Measurements from ENCODE around the gene CCDC136.

Gene CCDC136

DNA sequence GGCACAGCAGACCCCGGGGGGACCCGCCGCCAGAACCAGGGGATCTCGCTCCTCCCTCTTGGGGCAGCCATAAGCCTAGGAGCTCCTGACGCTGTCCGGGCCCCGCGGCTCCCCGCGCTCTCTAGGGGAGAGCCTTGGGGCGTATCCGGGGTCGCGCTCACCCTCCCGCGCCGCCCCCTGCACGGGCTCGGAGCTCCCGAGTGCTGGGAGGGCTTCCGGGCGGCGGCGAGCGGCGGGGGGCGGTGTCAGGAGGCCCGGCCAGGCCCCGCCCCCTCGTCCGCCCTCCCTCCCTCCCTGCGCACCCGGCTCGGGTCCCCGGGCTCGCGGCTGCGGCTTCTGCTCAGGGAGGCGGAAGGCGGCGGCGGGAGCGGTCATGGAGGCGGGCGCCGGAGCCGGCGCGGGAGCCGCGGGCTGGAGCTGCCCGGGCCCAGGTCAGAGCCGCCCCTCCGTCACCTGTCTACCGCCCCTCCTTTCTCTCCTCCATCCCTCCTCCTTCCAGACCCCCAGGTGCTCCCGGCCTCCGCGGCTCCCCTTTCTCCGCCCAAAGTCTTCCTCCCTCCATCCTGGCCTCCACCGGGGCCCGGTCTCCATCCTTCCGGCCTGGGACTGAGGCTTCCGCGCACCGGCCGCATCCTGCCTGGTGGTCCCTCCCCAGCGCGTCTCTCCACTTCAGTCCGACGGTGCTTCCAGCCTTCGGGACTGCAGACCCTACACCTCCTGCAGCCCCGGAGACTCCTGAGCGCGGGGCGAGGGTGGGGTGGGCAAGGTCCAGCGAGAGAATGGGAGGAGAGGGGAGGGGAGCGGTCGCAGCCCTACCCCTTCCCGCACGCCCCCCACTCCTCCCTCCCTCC is at the start of gene CCDC136:
CCDC136 (plus strand) TSS at position 848 of the 851 bp plus-strand sequence. CDS start 444 bp downstream, outside the sequence.
- peak; percentile 68 to 72 for DNase-seq (ENCODE audit: low read depth in 2 of 2)

DNA sequence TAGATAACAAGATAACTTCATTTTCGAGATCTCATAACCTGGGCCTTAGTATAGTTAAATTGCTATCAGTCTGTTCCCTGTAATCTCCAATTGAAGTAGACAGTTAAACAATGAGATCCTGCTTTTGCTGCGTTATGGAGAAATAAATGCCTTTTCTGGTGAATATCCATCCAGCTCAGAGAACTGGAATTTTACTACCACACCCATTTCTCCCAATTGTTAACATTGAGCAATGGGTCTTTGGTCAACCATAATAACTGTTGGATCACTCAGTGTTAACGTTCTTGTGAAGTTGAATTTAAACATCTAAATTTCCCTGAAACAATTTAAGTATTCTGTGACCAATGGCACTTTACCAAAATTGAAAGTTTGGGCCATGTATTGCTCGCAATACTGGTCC is 49.6 kb upstream of the CCDC136 start:
- DNase-seq (ENCODE audit: low read depth in 2 of 2) = no peak

DNA sequence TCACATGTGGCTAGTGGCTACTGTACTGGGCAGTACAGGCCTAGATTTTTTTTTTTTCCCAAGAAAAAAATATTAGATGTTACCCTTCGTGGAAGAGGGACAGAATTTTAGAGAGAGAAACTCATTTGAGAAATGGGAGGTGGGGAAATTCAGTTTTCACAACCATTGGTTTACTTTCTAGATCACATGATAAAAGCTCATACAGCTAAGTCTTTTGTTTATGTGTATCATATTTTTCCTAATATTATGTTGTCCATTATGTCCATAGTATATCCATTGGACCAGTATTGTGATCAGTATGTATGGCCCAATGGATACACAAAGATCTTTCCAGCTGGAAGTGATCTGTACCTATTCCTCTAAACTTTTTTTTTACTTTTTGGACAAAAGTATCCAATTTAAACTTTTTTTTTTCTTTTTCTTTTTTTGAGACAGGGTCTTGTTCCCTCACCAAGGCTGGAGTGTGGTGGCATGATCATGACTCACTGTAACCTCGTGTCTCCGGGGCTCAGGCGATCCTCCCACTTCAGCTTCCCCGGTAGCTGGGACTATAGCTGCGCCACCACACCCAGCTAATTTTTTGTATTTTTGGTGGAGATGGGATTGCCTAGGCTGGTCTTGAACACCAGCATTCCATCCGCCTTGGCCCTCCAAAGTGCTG is 48.5 kb upstream of the CCDC136 start:
- DNase-seq (ENCODE audit: low read depth in 2 of 2) = no peak

DNA sequence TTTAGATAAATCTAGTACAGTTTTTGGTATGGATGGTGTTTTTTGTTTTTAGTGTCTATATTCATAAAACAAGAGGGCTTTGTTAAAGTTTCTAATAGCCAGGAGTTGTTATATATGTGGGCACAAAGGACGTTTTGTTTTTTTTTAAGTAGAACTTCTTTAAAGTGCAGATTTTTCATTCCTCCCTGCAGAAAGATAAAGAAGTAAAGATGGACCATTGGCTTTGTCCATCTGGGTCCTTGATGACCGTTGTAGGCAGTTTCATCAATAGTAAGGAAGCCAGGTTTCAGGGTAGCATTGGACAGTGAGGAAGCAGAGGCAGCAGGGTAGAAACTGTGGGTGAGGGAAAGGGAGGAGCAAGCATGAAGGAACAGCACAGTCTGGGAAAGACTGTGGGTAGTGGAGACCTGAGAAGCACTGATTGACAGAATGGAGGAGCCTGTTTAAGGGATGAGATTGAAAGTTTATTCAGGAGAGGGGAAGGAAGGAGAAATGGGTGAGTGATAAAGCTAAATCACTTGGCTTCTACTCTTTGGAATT is 47.3 kb upstream of the CCDC136 start:
- DNase-seq (ENCODE audit: low read depth in 2 of 2) = no peak

DNA sequence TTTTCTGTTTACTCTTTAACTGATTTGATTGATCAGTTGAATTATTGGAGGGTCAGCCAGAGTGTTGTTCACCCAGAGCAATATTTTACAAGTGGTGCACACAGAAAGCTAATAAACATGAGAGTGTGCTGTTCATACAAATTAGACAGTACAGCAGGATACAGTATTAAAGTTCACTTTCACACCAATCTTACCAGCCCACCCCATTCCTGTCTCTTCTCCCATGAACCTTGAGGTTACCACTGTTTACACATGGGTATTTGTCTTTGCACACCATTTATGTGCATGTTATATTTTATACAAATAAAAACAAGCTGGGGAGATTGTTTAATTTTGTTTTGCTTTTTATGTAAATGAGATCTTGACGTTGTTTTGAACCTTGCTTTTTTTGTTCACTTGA is 46.1 kb upstream of the CCDC136 start:
- DNase-seq (ENCODE audit: low read depth in 2 of 2) = no peak

DNA sequence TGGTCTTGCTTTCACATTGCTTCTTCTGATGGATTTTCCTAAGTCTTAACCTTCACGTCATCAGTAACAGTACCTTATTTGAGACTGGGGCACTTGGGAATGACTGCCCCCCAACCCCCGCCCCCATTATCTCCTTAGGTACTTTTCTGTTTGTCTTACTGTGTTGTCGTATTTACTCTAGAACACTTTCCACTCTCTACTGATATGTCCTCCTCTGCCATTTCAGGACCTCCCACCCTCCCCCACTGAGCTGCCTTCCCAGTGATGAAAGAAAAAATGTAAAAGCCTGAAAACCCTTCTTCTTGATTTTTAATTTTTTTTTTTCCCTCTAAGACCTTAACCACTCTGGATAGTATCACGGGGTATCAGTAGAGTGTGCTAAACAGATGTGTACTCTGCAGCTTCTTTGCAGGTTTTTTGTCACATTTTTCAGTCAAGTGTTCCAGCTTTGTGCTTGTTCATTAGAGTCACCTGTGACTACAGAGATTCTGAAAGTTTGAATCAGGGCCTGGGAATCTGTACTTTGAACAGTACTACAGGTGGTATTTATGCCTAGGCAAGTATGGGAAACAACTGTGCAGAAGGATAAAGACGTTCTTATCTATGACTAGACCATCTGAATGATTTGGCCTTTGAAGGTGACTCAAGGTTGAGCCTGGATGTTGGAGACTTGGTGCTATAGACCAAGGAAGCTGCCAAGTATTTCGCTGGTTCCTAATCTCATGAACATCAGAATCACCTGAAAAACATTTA is 44.3 kb upstream of the CCDC136 start:
- no peak for DNase-seq (ENCODE audit: low read depth in 2 of 2)

DNA sequence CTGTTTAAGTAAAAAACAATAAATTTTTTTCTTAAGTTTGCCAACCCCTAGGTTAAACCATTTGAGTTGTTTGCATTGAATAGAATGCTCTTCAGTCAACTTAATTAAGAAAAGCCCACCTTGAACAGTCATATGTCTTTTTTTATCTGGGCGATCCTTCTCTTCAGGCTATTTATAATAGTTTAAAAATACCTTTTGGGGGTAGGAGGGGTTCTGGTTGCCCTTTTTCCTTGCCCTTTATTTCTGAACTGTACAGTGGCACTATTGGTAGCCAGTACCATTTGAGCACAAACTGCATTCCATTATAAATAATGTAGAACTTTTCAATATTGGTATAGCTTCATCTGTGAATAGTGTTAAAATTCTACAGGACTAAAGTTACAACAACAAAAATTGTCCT is 39.5 kb upstream of the CCDC136 start:
- no peak for DNase-seq (ENCODE audit: low read depth in 2 of 2)

DNA sequence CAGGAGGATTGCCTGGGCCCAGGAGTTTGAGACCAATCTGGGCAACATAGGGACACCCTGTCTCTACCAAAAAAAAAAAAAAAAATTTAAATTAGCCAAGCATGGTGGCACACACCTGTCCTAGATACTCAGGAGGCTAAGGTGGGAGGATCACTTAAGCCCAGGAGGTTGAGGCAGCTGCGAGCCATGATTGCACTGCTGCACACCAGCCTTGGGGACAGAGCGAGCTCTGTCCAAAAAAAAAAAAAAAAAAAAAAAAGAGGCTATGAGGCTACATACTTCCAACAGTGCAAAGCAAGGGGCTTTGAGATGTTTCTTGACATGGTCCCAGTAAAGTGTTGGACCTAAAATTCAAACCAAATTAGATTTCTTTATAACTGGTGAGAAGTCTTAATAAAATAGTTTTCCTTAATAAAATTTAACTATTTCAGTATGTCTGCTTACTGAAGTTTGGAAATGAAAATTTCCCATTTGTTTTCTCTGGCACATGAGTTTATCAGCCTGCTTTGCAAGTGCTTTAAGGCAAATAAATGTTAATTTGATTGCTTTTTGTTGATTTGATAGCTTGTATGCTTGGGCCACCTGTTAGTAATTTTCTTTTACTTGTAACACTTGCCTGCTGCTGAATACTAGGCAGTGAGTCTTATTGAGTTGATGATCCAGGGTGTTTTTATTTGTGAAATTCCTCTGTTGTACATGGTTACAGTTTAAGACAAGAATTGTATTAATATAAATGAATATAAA is 36.5 kb upstream of the CCDC136 start:
- DNase-seq (ENCODE audit: low read depth in 2 of 2) = no peak

DNA sequence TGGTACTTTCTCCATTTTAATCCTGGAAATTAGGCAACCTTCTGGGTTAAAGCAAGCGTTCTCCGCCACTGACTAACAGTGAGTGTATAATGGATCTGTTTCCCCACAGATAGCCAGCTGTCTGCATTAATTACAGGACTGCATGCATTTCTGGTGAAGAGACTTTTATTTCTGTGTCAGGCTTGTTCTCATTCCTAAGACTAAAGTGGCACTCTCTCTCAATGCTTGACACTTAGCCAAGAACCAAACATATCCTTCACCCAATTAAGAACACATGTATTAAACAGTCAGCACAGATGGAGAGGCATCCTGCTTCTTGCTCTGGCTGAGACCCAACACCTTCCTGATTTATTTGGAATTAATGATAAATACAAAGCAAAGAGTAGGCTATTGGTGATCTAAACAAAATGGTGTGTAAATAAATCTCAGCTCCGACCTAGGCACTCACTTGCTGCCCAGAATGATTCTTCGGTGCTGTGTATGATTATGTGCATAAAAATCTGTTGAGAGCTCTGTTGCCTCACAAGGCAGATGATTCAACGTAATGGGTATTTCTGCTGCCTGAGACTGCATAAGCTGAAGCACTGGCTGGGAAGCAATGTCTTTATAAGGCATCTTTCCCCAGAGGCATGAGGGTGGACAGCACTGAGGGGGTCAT is 35.8 kb upstream of the CCDC136 start:
- DNase-seq (ENCODE audit: low read depth in 2 of 2) = no peak

DNA sequence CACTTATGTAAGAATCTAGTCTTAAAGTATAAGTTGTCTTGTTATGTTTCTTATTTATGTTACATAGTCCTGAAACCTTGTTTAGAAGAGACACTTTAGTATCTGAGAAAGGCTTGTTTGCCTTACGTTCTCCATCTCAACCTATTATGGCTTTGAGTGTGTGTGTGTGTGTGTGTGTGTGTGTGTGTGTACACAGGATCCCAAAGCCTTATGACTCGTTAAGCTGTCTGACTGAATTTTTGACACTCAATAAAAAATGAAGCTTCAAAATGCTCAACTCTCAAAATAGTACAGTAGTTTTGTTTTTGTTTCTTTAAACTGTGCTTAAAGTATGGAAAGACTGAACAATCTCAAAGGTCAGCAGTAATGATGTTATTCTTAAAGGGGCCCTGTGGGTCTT is 34.6 kb upstream of the CCDC136 start:
- no peak for DNase-seq (ENCODE audit: low read depth in 2 of 2)

DNA sequence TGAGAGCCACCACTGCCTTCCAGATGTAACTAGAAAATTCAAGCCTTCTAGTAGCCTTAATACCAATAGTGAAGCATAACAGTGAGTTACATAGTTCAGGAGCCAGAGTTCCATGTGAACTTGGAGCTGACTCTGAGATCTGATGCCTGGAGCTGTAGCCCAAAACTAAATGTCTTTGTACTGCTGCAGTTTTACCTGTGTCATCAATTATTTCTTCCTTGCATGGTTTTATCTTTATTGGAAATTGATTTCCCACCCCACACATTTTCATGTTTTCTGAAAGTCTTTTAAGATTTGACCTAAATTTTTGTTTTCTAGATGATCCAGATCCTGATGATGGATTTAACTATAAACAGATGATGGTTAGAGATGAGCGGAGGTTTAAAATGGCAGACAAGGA is 33.2 kb upstream of the CCDC136 start:
- no peak for DNase-seq (ENCODE audit: low read depth in 2 of 2)

DNA sequence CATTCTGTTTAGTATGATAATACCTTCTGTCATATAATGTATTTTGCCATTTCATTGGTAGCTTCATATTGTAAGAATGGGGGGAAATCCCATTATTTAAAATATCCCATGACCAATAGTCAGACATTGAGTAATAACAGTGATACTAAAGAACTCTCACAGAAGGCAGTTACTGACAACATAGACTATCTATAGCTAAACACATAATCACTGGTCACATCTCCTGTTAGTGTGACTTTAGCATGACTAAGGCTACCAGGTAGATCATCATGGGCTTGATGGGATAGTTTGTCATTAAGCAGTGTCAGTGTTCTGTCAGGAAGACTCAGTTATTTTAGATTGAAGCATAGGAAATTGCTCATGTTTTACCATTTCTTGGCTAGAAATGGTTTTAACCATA is 32.5 kb upstream of the CCDC136 start:
- DNase-seq (ENCODE audit: low read depth in 2 of 2) = no peak

DNA sequence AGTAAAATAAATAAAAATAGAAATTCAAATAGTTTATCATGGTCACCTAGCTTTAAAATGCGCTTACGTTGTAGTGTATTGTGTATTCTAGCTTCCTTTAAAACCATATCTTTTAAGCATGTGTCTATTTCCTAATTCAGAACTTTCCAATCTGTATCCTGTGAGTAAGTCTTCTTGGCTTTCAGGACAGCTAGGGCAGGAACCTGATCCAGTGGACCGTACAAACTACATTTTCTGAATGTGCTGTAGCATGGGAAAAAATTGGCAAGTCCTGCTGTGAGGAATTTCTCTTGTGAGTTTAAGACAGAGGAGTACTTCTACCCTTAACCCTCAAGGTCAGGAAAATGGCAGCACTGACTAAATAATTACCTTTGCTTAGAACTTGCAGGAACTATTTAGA is 28.2 kb upstream of the CCDC136 start:
- no peak for DNase-seq (ENCODE audit: low read depth in 2 of 2)

DNA sequence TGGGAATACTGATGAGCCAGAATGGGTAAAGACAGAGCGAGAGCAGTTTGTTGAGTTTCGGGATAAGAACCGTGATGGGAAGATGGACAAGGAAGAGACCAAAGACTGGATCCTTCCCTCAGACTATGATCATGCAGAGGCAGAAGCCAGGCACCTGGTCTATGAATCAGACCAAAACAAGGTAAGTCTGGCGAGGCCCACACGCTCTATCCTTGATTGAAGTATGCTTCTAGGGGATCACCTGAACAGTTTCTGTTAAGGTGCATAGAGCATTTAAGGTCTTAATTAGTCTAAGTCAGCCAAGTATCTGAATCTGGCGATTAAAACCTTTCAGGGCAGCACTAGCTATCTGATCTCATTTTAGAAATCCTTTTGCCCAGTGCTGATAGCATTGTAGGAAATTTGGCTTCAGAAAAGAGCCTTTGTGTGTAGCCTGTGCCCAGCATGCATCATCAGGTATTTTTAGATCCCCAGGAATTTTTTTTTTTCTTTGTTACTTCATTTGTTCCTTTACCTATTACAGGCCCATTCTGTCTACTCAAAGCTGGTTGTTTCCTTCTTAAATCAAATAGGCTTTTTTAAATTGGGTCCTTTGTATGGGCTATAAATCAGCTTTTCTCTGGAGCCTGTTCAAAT is 24.2 kb upstream of the CCDC136 start:
- DNase-seq (ENCODE audit: low read depth in 2 of 2) = no peak

DNA sequence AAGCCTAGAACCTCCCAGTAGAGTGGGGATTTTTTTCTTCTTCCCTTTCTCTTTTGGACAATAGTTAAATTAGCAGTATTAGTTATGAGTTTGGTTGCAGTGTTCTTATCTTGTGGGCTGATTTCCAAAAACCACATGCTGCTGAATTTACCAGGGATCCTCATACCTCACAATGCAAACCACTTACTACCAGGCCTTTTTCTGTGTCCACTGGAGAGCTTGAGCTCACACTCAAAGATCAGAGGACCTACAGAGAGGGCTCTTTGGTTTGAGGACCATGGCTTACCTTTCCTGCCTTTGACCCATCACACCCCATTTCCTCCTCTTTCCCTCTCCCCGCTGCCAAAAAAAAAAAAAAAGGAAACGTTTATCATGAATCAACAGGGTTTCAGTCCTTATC is 21.5 kb upstream of the CCDC136 start:
- DNase-seq (ENCODE audit: low read depth in 2 of 2) = no peak

DNA sequence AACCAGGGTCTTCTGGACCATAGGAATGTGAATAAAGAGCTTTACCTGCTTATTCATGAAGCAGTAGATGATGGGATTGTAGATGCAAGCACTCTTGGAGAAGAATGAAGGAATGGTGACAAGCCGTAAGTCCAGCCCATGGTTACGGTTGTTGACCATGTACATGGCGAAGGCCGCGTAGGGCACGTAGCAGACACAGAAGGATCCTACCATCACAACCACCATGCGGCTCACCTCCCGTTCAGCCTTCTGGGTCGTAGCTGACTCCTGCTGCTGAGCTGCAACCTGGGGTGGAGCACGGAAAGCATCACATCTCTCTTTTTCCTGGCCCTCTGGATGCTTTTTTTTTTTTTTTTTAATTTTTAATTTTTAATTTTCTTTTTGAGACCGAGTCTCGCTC is 18.2 kb upstream of the CCDC136 start:
- DNase-seq (ENCODE audit: low read depth in 2 of 2) = no peak

DNA sequence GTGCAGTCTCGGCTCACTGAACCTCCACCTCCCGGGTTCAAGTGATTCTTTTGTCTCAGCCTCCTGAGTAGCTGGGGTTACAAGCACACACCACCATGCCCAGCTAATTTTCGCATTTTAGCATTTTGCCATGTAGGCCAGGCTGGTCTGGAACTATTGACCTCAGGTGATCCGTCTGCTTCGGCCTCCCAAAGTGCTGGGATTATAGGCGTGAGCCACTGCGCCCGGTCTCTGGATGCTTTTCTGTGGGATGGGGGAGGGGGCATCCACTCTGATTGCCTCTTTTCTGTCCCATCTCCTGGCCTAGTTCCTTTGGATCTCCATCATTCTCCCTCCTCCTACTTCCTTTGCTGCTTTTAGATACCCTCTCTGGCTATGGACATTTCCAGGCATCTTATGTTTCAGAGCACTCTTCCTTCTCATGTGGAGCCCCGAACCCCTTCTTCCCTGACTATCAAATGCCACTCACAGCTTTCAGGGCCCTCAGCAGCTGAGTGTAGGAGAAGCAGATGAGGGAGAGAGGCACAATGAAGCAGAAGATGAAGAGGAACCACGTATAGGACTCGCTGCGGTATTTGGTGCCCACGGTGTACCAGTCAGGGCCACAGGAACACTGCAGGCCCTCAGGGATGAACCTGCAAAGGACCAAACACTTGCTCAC is 17.6 kb upstream of the CCDC136 start:
- DNase-seq (ENCODE audit: low read depth in 2 of 2) = no peak

DNA sequence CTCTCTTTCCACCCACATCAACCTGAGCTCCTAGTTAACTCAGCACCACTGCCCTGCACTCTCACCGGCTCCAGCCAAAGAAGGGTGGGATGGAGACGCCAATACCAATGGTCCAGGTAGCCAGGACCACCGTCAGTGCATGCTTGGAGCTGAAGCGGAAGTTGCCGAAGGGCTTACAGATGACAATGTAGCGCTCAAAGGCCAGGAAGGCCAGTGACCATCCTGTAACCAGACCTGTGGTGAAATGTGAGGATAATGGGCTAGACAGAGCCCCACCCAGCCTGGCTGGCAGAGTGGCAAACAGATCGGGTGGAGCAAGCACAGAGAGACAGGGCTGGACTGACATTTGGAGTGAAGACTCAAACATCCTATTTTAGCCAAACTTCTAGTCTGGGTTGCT is 16.8 kb upstream of the CCDC136 start:
- no peak for DNase-seq (ENCODE audit: low read depth in 2 of 2)

DNA sequence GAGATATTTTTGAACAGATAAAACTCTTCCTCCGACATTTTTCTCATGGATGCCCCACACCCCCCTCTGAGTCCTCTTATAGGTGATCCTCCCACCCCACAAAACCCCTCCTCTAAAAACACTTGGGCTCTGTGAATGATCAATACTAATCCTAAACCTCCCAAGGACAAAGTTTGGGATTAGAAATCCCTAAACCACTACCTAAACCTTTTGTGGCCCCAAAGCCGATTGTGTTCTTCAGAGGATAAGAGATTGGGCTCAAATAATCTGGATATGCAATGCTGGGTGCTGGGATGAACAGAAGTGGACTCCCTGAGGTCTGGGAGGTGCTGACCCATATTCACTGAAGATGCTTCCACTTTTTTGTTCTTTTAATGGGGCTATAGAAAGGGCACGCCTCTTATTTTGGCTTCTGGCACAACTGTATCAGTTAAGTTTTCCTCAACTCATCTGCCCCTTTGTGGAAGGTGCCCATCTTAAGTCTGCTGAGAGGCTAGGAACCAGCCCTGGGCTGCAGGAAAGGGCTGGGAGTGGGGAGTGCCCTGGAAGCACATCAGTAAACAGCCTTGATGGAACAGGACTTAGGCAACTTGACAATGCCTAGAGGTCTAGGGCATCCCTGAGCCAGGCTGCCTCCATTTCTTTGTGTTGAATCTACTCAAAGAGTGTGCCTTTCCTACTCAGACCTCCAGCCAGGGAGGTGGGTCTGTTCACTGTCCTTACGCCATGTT is 15.9 kb upstream of the CCDC136 start, which contains the start of gene OPN1SW:
OPN1SW (minus strand) TSS at position 51 of the 731 bp plus-strand sequence; CDS start at position 38, 13 bp downstream.
- DNase-seq (ENCODE audit: low read depth in 2 of 2) = no peak
